IPS-18c (cell line): ENCODE results near the gene GRXCR2.
"Not testable (repeated sequence)": the region's sequence is repeated elsewhere in the genome, so short reads cannot be mapped to it uniquely, and the experiment has no call there.

ENCODE experiments used
- H3K4me3 ChIP-seq: 2 replicates; pipeline ENCODE4 v1.7.0; 2013; ENCODE audit warnings: low read depth, mild to moderate bottlenecking, low read length, moderate library complexity; ENCODE audit not compliant: insufficient read depth
- H3K9me3 ChIP-seq: one replicate; pipeline ENCODE4 v1.6.1; 2013; ENCODE audit warnings: mild to moderate bottlenecking, low read length, moderate library complexity; ENCODE audit not compliant: control insufficient read depth, insufficient read depth

GRXCR2 gene

DNA sequence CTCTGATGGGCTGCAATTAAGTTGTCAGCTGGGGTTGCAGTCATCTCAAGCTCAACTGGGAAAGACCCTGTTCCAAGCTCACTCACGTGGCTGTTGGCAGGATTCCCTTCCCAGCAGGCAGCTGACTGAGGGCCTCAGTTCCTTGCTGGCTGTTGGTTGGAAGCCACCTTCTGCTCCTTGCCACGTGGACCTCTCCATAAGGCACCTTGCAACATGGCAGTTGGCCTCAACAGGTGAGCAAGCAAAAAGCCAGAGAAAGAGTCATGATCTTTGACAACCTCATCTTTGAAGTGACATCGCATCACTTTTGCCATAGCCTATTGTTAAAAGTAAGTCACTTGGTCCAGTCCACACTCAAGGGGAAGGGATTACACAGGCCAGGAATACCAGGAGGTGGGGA is 19.8 kb downstream of the GRXCR2 start:
- Histone ChIP-seq H3K4me3 (no peak overlapping the region), H3K9me3 (no peaks in the 10 kb centered on the region)

DNA sequence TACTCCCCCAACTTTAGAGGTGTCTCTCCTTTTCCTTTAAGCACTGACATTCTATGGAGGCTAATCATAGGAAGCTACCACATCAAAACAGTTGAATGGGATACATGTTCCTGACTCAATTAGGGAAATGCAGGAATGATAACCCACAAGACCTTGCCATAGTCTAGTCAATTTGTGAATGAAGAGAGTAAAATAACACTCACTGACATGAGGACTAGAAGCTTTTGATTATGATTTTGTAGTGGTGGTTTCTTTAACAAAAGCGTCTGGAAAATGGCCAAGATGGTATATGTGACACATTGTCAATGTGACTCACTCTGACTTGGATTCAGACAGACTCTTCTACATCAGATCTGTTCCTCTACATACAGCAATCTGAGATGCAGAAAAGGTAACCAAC is 24.0 kb downstream of the GRXCR2 start:
- Histone ChIP-seq H3K4me3 (no peak overlapping the region), H3K9me3 (no peaks in the 10 kb centered on the region)

DNA sequence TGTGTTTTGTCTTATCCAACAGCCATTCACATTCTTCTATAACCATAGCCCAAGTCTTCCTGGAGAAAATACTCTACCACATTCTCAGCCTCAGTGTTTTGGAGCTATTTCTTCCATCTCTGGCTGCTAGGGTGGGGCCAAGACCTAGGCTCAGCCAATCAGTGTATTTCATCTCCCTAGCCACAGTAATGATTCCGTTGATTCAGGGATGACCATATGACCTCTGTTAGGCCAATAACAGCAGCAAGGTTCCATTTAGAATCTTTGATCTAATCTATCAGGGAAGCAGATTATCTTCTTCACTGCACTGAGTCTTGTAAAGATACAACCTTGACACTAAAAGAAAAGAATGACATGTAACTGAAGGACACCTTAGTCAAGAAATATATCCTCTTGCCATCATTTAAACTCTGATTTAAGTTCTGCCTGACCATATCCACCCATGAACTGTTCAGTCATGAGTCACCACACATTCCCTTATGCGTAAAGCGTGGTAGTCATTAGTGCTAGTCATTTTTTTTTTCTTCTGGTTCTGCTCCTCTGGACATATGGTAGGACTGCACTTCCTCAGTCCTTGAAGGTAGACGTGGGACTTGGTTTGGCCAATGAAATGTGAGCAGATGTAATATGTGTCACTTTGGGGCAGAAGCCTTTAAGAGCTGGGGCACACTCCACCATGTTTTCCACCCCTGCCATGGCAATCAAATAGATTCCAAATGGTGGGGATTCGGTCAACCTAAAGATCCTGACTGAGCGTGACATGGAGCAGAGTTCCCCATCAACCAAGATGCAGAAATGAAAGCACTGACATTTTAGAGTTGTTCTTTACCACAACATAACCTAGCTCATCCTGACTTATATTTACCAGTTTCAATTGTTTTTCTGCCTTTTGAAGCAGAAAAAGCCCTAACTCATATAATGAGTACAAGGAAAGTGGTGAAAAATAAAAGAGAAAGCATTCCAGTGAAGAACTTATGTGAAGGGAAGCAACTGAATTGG is 25.0 kb downstream of the GRXCR2 start:
- H3K4me3 ChIP-seq, result no peak overlapping the region
- H3K9me3 ChIP-seq, result no peaks in the 10 kb centered on the region

DNA sequence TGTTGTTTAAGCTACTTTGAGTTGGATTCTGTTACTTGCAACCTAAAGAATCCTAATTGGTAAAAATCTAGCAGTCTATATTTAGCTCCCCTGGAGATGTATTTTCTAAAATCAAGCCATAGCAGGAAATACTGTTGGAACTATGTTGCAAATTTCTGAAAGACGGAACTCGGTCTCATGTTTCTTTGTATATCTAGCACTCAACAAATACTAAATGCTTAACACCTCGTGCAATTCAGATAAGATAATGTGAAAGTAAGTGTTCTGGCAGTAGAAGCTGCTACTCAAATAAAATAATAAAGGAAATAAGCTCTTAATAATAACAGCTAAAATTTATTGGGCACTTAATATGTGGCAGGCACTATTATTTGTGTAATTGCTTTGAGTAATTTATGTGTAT is 26.7 kb downstream of the GRXCR2 start:
- Histone ChIP-seq H3K9me3 (no peaks in the 10 kb centered on the region), H3K4me3 (no peak overlapping the region)

DNA sequence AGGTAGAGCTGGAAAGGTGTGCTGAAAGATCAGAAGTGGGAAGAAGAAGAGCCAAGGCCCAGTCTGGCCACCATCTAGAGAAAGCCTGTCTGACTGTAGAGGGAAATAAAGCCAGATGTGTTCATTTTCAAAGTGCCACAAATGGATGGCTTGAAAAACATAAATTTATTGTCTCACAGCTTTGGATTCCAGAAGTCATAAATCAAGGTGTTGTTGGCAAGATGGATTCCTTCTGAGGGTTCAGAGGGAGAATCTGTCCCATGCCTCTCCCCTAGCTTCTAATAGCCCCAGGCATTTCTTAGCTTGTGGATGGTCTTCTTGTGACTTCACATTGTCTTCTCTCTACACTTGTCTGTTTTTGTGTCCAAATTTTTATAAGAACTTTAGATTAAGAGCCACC is 31.5 kb downstream of the GRXCR2 start:
- no peak overlapping the region for H3K4me3 ChIP-seq
- no peaks in the 10 kb centered on the region for H3K9me3 ChIP-seq

DNA sequence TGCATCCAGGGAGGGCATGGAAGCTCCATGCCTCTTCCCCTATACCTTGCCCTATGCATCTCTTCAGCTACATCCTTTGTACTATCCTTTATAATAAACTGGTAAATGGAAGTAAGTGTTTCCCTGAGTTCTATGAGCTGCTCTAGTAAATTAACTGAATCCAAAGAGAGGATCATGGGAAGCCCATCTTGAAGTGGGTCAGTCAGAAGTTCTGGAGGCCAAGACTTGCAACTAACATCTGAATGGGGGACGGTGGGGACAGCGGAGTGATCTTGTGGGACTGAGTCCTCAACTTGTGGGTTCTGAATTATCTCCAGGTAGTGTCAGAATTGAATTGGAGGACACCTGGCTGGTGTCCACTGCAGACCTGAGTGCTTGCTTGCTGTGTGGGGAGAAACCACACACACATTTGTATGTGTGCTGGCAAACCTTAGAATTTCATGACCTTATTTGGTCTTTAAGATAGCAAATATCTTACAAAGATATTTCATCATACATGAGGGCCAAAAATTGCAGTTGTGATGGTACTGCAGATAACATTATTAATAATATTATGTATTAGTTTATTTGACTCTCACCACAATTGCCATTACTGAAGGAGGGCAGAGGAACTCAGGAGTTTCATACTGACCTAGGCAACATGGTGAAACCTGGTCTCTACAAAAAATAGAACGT is 32.2 kb downstream of the GRXCR2 start:
- no peaks in the 10 kb centered on the region for H3K9me3 ChIP-seq
- H3K4me3 ChIP-seq, result no peak overlapping the region

DNA sequence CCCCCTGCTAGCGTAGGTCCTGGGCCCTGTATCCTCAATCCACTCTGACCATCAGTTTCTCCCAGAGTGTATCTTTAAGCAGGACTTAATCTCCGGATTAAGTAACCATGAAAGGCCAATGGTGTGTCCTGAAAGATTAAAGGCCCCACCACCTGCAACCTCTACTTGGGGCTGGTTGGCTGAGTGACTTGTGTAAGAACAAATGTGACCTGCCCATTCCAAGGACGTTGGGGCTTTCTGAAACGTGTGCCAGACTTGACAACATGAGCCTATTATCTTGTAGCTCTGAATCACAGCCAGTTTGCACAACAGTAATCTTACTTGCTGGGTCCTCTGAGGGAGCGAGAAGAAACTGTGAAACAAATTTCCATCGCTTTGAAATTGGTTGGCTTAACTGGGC is 34.5 kb downstream of the GRXCR2 start:
- Histone ChIP-seq H3K9me3 (no peaks in the 10 kb centered on the region), H3K4me3 (no peak overlapping the region)

DNA sequence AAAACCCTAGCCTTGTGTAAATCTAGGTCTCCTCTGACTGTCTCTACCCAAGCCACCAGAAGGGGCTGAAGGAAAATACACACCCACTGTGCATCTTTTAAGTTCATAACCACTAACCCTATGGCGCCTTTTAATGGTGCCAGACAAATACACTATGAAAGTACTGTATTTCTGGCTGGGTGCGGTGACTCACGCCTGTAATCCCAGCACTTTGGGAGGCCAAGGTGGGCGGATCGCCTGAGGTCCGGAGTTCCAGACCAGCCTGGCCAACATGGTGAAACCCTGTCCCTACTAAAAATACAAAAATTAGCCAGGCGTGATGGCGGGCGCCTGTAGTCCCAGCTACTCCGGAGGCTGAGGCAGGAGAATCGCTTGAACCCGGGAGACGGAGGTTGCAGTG is 36.6 kb downstream of the GRXCR2 start:
- H3K4me3 ChIP-seq, H3K9me3 ChIP-seq: not testable (repeated sequence)

DNA sequence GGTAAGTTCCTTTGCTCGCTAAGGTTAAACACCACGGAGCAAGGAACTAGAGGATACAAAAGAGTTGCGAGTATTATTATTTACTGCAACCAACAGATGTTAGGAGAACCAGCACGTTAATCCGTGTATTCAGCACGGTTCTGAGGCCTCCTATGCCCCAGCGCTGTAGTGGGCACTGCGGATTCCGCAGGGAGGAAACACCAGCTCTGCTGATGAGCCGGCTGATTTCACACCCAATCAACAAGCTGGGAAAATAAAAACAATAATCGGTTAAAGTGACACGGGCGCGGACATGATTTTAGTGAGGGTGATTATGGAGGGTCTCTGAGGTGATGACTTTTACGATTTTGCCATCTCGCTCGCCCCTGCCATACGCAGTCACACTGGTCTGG is 37.0 kb downstream of the GRXCR2 start:
- Histone ChIP-seq H3K9me3 (no peaks in the 10 kb centered on the region), H3K4me3 (peak overlapping the region; percentile 55)

DNA sequence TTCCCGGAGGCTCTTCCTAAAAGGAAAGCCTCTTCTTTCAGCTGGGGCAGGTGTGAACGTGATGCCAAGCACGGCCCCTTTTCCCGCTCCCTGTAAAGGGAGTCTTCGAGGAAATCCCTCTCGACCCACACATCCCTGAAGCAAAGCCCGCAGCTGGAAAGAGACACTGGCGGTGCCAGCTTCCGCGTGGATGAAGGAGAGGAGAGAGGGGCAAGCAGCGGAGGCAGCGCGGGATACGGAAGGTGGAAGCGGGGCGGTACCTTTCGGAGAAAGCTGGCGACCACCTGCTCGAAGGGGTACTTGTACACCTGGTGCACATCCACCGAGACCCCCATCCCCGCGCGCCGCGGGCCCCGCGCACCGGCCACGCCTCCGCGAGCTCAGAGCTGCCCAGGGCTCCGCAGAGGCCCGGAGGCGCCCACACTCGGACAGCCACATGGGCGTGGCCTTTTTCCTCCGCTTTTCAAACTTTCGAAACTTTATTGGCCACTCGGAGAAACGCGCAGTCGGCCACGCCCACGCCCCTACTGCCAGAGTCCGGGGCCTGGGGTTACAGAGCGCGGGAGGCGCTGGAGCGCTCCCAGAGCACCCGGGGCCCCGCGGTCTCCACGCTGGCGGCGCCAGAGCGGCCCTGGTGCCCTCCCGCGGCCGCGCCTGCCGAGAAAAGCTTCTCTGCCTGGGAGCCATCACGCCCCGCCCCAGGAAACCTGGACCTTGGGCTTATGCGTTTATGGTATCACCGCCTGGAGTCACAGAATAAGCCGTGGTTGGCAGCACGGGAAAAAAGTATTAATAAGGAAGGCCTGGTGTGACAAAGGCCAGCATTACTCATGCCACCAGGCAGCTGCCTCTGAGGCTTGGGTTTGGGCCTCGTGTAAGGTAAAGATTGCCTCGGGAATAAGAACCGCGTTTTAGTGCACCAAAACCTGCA is 37.6 kb downstream of the GRXCR2 start, which contains the start of gene PRELID2:
Gene PRELID2, minus strand, starts transcription at position 426 of the 931 bp plus-strand sequence. Its CDS starts 91 bp downstream, at position 335.
- Histone ChIP-seq H3K9me3 (no peaks in the 10 kb centered on the region), H3K4me3 (peak within 1 kb of the TSS; percentile 55)

DNA sequence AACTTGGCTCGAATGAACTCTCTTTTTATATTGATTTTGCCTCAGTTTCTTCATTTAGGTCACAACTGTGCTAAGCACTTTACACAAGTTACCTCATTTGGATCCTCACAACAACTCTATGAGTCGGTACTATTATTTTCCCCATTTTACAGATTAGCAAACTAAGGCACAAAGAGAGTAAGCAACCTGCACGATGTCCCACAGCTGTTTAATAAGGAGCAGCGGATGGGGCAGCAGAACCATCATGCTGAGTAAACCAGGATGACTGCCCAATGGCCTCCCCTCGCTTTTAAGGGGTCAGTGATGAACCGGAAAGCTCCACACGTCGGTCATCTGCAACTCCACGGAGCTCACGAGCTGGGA is 38.3 kb downstream of the GRXCR2 start:
- Histone ChIP-seq H3K9me3 (no peaks in the 10 kb centered on the region), H3K4me3 (peak overlapping the region; percentile 55; the same call in 1 of the 2 replicates)

DNA sequence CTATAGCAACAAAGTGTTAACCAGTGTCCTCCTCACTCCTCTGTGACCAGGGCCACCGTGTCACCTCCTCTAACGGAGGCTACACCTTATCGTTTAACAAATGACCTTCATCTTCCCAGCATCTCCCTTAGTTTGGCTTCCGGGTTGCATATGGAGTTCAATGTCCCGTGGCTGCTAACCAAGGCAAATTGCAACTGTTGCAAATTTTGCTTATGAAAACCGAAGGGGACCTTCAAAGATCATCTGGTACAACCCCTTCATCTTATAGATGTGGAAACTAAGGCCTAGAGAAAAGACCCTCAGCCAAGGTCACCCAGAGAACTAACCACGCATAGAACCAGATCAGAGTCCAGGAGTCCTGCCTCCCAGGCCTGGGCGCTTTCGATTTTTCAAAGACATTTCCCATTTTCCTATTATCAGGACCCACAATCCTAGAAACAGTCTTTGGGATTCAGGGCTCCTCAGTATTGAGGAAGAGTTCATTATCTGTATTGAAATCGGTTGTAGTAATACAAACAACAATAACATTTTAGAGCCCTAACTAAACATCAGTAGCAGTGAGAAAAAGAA is 39.1 kb downstream of the GRXCR2 start:
- no peak overlapping the region for H3K4me3 ChIP-seq
- no peaks in the 10 kb centered on the region for H3K9me3 ChIP-seq

DNA sequence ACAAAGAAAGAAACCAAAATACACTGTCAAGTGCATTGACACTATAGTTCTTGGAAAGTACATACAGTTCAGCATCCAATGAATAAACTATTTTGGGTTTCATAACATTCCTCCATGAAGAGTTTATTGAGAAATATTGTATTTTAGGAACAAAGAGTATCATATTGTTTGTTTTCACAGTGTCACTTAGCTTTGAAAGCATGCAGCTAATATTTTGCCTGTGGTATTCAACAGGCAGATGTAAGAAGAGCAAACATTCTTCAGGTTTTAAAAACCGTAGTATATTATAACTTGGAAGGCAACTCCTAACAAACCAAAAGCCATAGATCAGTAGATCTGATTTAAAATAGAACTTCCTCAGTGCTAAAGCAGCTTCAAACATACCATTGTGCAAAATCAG is 42.2 kb downstream of the GRXCR2 start:
- H3K4me3 ChIP-seq, result no peak overlapping the region

DNA sequence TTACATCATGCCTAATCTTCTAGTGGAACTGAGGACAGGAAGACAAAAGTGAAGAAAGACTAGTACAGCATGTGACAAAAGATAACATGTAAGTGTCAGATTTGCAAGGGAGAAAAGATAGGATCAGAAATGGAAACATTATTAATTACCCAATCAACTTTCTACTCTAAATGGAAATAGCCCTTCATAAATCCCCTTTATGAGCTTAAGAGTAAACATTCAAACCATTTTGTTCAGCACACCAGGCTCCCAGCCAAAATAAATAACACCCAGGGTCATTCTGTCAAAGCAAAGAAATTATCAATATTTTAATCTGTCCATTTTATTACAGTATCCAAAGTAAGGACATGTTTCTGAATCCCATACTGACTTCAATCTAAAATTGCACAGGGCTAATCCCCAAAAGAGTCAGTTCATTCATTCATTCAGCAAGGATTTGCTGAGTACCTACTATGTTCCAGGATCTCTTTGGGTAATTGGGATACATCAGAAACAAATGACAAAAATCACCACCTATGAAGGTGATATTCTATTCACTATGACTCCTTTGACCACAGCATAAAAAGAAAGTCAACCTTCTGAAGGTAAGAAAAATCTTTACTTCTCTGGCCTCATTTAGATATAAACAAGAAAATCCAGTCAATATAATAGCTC is 43.0 kb downstream of the GRXCR2 start:
- H3K4me3 ChIP-seq, result no peak overlapping the region
- no peaks in the 10 kb centered on the region for H3K9me3 ChIP-seq

More for the DNA sequence above, 42.2 kb downstream of the GRXCR2 start:
- H3K9me3 ChIP-seq, result no peaks in the 10 kb centered on the region

DNA sequence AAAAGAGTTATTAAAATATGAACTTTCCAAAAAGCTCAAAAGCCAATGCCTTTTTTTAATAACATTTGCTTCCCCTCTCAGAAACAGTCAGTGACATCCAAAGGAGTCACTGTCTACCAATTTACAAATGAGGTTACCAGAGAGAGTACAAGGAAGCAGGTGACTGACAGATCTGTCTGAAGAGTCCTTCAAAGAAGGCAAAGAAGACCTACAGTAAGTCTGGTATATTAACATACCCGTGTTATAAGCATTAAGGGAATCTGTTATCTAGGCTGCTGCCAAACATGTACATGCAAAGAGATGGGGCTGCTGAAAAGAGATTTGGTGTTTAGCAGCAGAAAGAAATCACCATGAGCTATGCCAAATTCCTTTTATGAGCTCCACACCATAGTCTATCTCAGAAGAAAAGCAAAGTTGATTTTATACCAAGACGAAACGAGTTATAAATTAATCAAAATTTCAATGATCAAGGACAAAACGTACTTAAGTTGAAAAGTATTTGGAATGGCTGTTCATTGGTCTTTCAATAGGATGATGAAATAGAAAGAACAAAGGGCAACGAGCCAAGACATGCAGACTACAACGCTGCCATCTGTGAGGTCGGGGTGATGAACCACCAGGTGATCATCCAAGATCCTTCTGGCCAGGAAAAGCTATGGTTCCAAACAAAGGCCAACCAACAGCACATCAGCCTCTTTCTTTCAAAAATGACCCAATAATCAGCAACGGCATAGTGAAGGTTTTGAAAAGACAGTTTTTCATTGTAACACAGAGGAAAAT is 45.7 kb downstream of the GRXCR2 start:
- no peaks in the 10 kb centered on the region for H3K9me3 ChIP-seq

DNA sequence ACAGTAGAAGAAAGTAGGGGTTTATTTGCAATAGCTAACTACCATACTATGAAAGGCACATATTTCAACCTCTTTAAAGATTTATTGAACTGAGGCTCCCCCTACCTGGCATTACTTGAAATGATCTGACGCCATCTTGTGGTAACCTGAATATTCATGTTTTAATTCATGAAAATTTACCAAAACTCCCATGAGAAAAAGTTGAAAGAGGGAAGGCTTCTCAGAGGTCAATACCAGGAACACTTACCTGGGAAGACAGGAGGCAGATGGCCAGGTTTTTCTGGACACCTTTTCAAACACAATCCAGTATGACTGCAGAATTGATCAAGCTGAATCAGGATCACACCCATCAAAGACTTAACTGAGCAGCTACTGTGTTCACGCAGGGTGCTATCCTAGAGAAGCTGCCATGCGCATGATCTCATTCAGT is 47.0 kb downstream of the GRXCR2 start:
- Histone ChIP-seq H3K4me3 (no peak overlapping the region), H3K9me3 (no peaks in the 10 kb centered on the region)

More for the DNA sequence above, 45.7 kb downstream of the GRXCR2 start:
- no peak overlapping the region for H3K4me3 ChIP-seq
